ENCODE data around the gene MAB21L4. TPM values are rescaled to one million over a fixed set of nuclear protein-coding genes. Genes with fewer than 3 reads are reported as not detected.

Gene MAB21L4
- total RNA-seq (not detected), polyA plus RNA-seq (not detected)
- long read RNA-seq, donor 1: 0 reads
- long read RNA-seq, donor 2: 0 reads

DNA sequence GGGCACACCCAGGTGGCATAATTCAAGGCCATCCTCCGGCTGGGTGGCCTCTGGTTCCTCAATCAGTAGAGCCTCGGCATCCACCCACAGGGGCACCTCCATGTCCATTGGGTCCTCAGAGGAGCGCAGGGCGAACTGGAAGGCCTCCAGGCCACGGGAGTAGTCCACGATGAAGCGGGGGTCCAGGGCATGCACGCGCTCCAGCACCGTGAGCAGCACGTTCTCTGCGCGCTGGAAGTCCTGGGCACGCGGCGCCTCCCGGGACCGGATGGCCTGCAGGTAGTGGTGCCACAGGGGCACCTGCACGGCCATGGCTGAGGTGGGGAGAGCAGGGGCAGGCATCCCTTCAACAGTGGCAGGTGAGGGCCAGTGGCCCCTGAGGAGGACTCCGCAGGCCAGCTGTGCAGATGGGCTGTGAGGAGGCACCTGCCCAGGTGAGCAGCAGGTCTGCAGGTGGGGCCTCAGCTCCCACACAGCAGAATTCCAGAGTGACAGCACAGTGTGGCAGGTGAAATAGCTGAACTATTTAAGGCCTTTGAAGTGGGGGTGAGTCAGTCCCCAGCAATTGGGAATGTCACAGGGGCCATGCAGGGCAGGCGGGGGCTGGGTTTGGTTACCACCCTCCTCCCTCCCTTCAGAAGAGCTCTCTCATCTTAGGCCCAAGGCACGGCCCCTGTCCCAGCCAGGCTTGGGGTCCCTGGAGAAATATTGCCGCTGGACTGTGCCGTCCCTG lies at the start of gene MAB21L4:
Gene MAB21L4 (minus strand): TSS at position 501 of the 733 bp plus-strand sequence. CDS start 159 bp downstream, at position 342.
- WGBS, 3 donors: 80 to 85% (median 84%) methylated on average over 24 of the region's 24 CpGs
- TF ChIP-seq, protein P1, sequence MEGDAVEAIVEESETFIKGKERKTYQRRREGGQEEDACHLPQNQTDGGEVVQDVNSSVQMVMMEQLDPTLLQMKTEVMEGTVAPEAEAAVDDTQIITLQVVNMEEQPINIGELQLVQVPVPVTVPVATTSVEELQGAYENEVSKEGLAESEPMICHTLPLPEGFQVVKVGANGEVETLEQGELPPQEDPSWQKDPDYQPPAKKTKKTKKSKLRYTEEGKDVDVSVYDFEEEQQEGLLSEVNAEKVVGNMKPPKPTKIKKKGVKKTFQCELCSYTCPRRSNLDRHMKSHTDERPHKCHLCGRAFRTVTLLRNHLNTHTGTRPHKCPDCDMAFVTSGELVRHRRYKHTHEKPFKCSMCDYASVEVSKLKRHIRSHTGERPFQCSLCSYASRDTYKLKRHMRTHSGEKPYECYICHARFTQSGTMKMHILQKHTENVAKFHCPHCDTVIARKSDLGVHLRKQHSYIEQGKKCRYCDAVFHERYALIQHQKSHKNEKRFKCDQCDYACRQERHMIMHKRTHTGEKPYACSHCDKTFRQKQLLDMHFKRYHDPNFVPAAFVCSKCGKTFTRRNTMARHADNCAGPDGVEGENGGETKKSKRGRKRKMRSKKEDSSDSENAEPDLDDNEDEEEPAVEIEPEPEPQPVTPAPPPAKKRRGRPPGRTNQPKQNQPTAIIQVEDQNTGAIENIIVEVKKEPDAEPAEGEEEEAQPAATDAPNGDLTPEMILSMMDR (IDR thresholded peaks at IDR 0.05): no peak
- Histone ChIP-seq H3K27me3 (ENCODE audit: insufficient read depth in 3 of 3, low read length in 2 of 3) (no peaks in the 10 kb centered on the region), H3K4me1 (peaks cover 12% of the 10 kb centered on the region), H3K27ac (no peak within 1 kb of the TSS), H3K36me3 (ENCODE audit: insufficient read depth in 1 of 2, low read depth in 1 of 2) (no peaks in the 10 kb centered on the region), H3K9me3 (no peaks in the 10 kb centered on the region), H3K4me3 (no peak within 1 kb of the TSS)
- no peak for DNase-seq
- intact Hi-C loops (cut with DNase I): no loop called here
- ATAC-seq: no peak

DNA sequence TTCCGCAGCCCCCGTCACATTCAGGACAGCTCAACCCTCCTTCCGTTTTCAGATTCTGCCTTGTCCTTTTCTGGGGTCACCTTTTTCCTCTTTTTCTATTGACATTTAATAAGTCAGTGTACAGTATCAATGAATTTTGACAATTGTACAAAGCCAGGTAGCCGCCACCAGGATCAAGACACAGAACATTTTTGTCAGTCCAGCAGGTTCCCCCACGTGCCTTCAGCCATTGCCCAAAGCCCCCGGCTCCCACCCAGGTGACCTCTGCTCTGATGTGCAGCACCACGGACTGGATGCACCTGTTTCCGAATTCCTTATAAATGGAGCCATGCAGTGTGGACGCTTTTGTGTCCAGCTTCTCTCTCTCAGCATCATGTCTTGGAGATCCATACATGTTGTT lies 40.1 kb upstream of the MAB21L4 start:
- H3K27ac ChIP-seq: no peak overlapping the region
- TF ChIP-seq, protein P1 (IDR thresholded peaks at IDR 0.05): no peak
- WGBS, 3 donors: 87 to 88% (median 88%) methylated on average over 9 of the region's 9 CpGs
- no peaks in the 10 kb centered on the region for H3K4me1 ChIP-seq
- peaks cover 9% of the 10 kb centered on the region for H3K9me3 ChIP-seq
- DNase-seq (no peak), ATAC-seq (no peak)
- H3K4me3 ChIP-seq: no peak overlapping the region
- H3K27me3 ChIP-seq (ENCODE audit: insufficient read depth in 3 of 3, low read length in 2 of 3): peaks cover 0 to 44% (median 7%) of the 10 kb centered on the region in 3 donors
- intact Hi-C loops (cut with DNase I): no loop called here
- no peaks in the 10 kb centered on the region for H3K36me3 ChIP-seq (ENCODE audit: insufficient read depth in 1 of 2, low read depth in 1 of 2)

DNA sequence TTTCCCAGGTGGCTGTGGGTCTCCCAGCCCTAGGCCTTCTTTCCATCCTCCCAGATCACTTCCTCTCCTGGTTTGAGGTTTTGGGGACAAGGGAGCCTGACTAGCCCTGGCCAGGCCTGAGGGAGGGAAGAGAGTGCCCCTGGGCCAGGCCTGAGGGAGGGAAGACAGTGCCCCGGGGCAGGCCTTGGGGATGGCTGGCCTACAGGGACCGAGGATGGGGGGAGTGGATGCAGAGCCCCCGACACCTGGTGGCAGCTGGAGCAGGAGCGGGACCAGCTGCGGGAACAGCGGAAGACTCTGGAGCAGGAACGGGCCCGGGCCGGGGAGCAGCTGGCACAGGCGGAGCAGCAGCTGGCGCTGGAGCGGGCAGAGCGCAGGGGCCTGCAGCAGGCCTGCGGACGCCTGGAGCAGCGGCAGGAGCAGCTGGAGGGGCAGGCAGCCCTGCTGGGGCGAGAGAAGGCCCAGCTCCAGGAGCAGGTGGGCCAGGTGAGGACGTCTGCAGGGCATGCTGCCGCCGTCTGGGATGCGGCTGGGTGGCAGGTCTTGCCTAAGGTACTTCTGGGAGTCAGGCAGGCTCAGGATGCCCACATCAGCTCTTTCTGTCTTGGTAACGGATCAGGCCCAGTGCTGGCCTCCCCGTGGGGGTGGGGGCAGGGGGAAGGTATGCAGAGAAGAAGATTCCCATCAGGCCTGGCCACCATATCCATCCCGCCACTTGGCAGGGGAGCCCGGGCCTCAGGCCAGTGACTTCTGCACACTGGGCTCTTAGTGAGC lies 39.3 kb upstream of the MAB21L4 start:
- Histone ChIP-seq H3K27ac (no peak overlapping the region), H3K9me3 (peaks cover 9% of the 10 kb centered on the region), H3K27me3 (ENCODE audit: insufficient read depth in 3 of 3, low read length in 2 of 3) (peaks cover 0 to 49% (median 7%) of the 10 kb centered on the region in 3 donors), H3K36me3 (ENCODE audit: insufficient read depth in 1 of 2, low read depth in 1 of 2) (no peaks in the 10 kb centered on the region), H3K4me3 (no peak overlapping the region), H3K4me1 (no peaks in the 10 kb centered on the region)
- intact Hi-C loops (cut with DNase I): no loop called here
- WGBS, 3 donors: 40 to 56% (median 42%) methylated on average over 22 to 25 of the region's 25 CpGs
- TF ChIP-seq, protein P1 (IDR thresholded peaks at IDR 0.05): no peak
- DNase-seq (peak in 1 of 2 donors; percentile 50), ATAC-seq (no peak)

DNA sequence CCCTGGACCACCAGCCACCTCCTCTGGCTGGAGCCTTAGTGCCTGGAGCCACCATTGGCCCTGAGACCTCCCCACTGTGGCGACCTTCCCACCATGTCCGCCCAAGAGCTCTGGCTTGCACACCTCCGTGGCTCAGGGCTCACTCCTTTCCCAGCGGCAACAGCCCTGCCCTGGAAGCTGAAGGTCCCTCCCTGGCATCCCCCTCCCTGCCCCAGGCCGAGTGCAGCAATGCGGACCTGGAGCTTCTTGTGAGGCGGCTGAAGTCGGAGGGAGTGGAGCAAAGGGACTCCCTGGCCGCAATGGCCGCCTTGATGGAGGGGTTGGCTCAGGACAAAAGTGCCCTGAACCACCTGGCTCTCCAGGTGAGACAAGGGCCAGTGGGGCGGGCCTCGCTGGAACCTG lies 38.7 kb upstream of the MAB21L4 start:
- ATAC-seq (no peak), DNase-seq (peak in 1 of 2 donors; percentile 41)
- intact Hi-C loops (cut with DNase I): no loop called here
- no peaks in the 10 kb centered on the region for H3K4me1 ChIP-seq
- no peaks in the 10 kb centered on the region for H3K36me3 ChIP-seq (ENCODE audit: insufficient read depth in 1 of 2, low read depth in 1 of 2)
- TF ChIP-seq, protein P1 (IDR thresholded peaks at IDR 0.05): no peak
- WGBS, 3 donors: 54 to 67% (median 64%) methylated on average over 11 to 12 of the region's 12 CpGs
- no peak overlapping the region for H3K4me3 ChIP-seq
- peaks cover 9% of the 10 kb centered on the region for H3K9me3 ChIP-seq
- H3K27ac ChIP-seq: no peak overlapping the region
- H3K27me3 ChIP-seq (ENCODE audit: insufficient read depth in 3 of 3, low read length in 2 of 3): peaks cover 0 to 49% (median 7%) of the 10 kb centered on the region in 3 donors

All from psoas muscle (tissue), 8 donors.